SK-N-SH (cell line): Measurements from ENCODE around the gene HOXC5. TPM values are rescaled to one million over a fixed set of nuclear protein-coding genes. Genes with fewer than 3 reads are reported as not detected.

Experiments used
- CTCF ChIA-PET: fragments of 300-600, 350-600 bp; formaldehyde crosslinking; extraction: SDS; loops from one replicate; lab custom pipeline; 2021; lab: Yijun Ruan, JAX
- POLR2A ChIA-PET: fragments of 350-600 bp; sonication (Branson Sonifier 250); formaldehyde crosslinking; extraction: SDS; loops from one replicate; lab custom pipeline; 2020; ENCODE audit warnings: antibody characterized with exemption, inconsistent platforms; lab: Yijun Ruan, JAX
- DNase-seq: peaks from one replicate; pipeline ENCODE4 v3.0.0; 2012
- H2AFZ ChIP-seq: fragments of 200-600 bp; sonication (generic); 2 replicates; pipeline ENCODE4 v1.8.1; 2016; ENCODE audit warnings: antibody characterized with exemption, mild to moderate bottlenecking, low read depth
- H3F3A ChIP-seq: fragments of 200-600 bp; sonication (generic); replicated peaks from 2 replicates; pipeline ENCODE3; 2016; ENCODE audit warnings: antibody characterized with exemption, mild to moderate bottlenecking; ENCODE audit not compliant: insufficient read depth
- H3K27ac ChIP-seq, 2 experiments: fragments of 200-500 bp in 1 of 2; fragments of 200-600 bp in 1 of 2; sonication (Bioruptor generic) in 1 of 2; sonication (generic), shearing (Covaris generic) in 1 of 2; 2 replicates each; pipeline versions ENCODE4 v1.5.1 to v1.6.1; 2014 to 2016; ENCODE audit warnings: low read depth in 2 of 2, inconsistent platforms in 1 of 2, low read length in 1 of 2, mild to moderate bottlenecking in 1 of 2, mixed read lengths in 1 of 2
- H3K27me3 ChIP-seq: fragments of 200-600 bp; sonication (generic), shearing (Covaris generic); 2 replicates; pipeline ENCODE4 v1.6.1; 2016; ENCODE audit warnings: mixed run types; ENCODE audit not compliant: insufficient read depth
- H3K36me3 ChIP-seq, 2 experiments: fragments of 200-500 bp in 1 of 2; fragments of 200-600 bp in 1 of 2; sonication (Bioruptor generic) in 1 of 2; sonication (generic) in 1 of 2; replicated peaks in 1 of 2; 2 replicates each; pipeline versions ENCODE3 to v1.5.1; 2014 to 2016; ENCODE audit warnings: low read length in 1 of 2, mild to moderate bottlenecking in 1 of 2; ENCODE audit not compliant: insufficient read depth in 2 of 2, control insufficient read depth in 1 of 2
- H3K4me1 ChIP-seq, 2 experiments: fragments of 200-500 bp in 1 of 2; fragments of 200-600 bp in 1 of 2; sonication (Bioruptor generic) in 1 of 2; sonication (generic), shearing (Covaris generic) in 1 of 2; 2 replicates each; pipeline versions ENCODE4 v1.5.1 to v1.6.1; 2014 to 2016; ENCODE audit warnings: low read depth in 1 of 2, low read length in 1 of 2, mixed run types in 1 of 2; ENCODE audit not compliant: insufficient read depth in 2 of 2, control insufficient read depth in 1 of 2
- H3K4me2 ChIP-seq: fragments of 200-600 bp; sonication (generic), shearing (Covaris generic); 2 replicates; pipeline ENCODE4 v1.6.1; 2017; ENCODE audit warnings: mixed run types
- H3K4me3 ChIP-seq, 2 experiments: fragments of 200-500 bp in 1 of 2; fragments of 200-600 bp in 1 of 2; sonication (Bioruptor generic) in 1 of 2; sonication (generic), shearing (Covaris generic) in 1 of 2; 2 replicates each; pipeline versions ENCODE4 v1.5.1 to v1.8.1; 2014 to 2016; ENCODE audit warnings: low read depth in 2 of 2, inconsistent platforms in 1 of 2, low read length in 1 of 2, mild to moderate bottlenecking in 1 of 2, mixed read lengths in 1 of 2, moderate library complexity in 1 of 2
- H3K79me2 ChIP-seq: fragments of 200-600 bp; sonication (generic); 2 replicates; pipeline ENCODE4 v1.8.1; 2017; ENCODE audit warnings: mild to moderate bottlenecking; ENCODE audit not compliant: insufficient read depth
- H3K9ac ChIP-seq: fragments of 200-600 bp; sonication (generic); 2 replicates; pipeline ENCODE4 v1.6.1; 2017; ENCODE audit warnings: mixed run types
- H3K9me2 ChIP-seq: fragments of 200-600 bp; sonication (generic); 2 replicates; pipeline ENCODE4 v1.6.1; 2017; ENCODE audit warnings: mixed run types
- H3K9me3 ChIP-seq: fragments of 200-600 bp; sonication (generic); 2 replicates; pipeline ENCODE4 v1.6.1; 2017; ENCODE audit warnings: mixed run types, mild to moderate bottlenecking, moderate library complexity
- H4K20me1 ChIP-seq: fragments of 200-600 bp; sonication (generic); 2 replicates; pipeline ENCODE4 v1.6.1; 2017; ENCODE audit warnings: mild to moderate bottlenecking, mixed run types; ENCODE audit not compliant: insufficient read depth
- CHD2 ChIP-seq: fragments of 150-350 bp; IDR thresholded peaks from 2 replicates; pipeline ENCODE4 v1.6.1; 2018; ENCODE audit warnings: low read length; ENCODE audit not compliant: partially characterized antibody
- CTCF ChIP-seq: fragments of 200-600 bp; sonication (generic); IDR thresholded peaks from 2 replicates; pipeline ENCODE4 v1.6.1; 2017; ENCODE audit warnings: antibody characterized with exemption, mild to moderate bottlenecking, moderate library complexity
- ELF1 ChIP-seq: IDR thresholded peaks from 2 replicates; pipeline ENCODE4 v1.4.0; 2012
- EZH2phosphoT487 ChIP-seq: fragments of 200-600 bp; sonication (generic); IDR thresholded peaks from 2 replicates; pipeline ENCODE4 v1.6.1; 2017; ENCODE audit warnings: low read depth, mixed run types, mild to moderate bottlenecking, antibody characterized with exemption, moderate library complexity, borderline replicate concordance
- FOSL2 ChIP-seq: IDR thresholded peaks from 2 replicates; pipeline ENCODE4 v1.4.0; 2012; ENCODE audit warnings: low read depth, mild to moderate bottlenecking, moderate library complexity, borderline replicate concordance
- FOXM1 ChIP-seq: IDR thresholded peaks from 2 replicates; pipeline ENCODE4 v1.4.0; 2012; ENCODE audit warnings: low read depth, mild to moderate bottlenecking
- GATA2 ChIP-seq: sonication (generic); formaldehyde crosslinking; IDR thresholded peaks from 2 replicates; pipeline ENCODE4 v1.5.0; 2020; ENCODE audit warnings: mild to moderate bottlenecking, missing genetic modification reagents
- JUND ChIP-seq: IDR thresholded peaks from 2 replicates; pipeline ENCODE4 v1.4.0; 2012
- MAX ChIP-seq: IDR thresholded peaks from 2 replicates; pipeline ENCODE4 v1.4.0; 2012; ENCODE audit warnings: low read depth
- MXI1 ChIP-seq: IDR thresholded peaks from 2 replicates; pipeline ENCODE4 v1.6.1; 2012; ENCODE audit warnings: mild to moderate bottlenecking, low read depth, low read length, improper control_type of control experiment
- PBX3 ChIP-seq: IDR thresholded peaks from 2 replicates; pipeline ENCODE4; 2012
- TAF1 ChIP-seq: IDR thresholded peaks from 2 replicates; pipeline ENCODE4 v1.6.1; 2012; ENCODE audit warnings: low read depth, mild to moderate bottlenecking, low read length, moderate library complexity, borderline replicate concordance
- TCF12 ChIP-seq: IDR thresholded peaks from 2 replicates; pipeline ENCODE4 v1.4.0; 2012
- USF1 ChIP-seq: IDR thresholded peaks from 2 replicates; pipeline ENCODE4 v1.4.0; 2012; ENCODE audit warnings: low read depth, borderline replicate concordance
- YY1 ChIP-seq: IDR thresholded peaks from 2 replicates; pipeline ENCODE4 v1.4.0; 2012; ENCODE audit warnings: low read depth, mild to moderate bottlenecking
- WGBS: methylation state at CpG from one replicate; pipeline ENCODE4 v1.1.6; 2017; ENCODE audit warnings: low lambda C conversion rate; 5-methylcytosine and 5-hydroxymethylcytosine counted together
- polyA plus RNA-seq, 3 experiments: library from polyadenylated mRNA; depleted of rRNA; stranded (reverse); fragments of >200 nt; gene quantifications; 2 replicates each; pipeline ENCODE4 v1.2.3, GENCODE V29; 2012

The HOXC5 gene
- polyA plus RNA-seq, 1 of the 3 experiments (the other 2 are of a cell fraction), result 2.1 TPM

GRCh38 chr12:54040148-54040494 is 7.3 kb downstream of the HOXC5 start:
- H3K4me2 ChIP-seq, result no peak overlapping the region

DNA sequence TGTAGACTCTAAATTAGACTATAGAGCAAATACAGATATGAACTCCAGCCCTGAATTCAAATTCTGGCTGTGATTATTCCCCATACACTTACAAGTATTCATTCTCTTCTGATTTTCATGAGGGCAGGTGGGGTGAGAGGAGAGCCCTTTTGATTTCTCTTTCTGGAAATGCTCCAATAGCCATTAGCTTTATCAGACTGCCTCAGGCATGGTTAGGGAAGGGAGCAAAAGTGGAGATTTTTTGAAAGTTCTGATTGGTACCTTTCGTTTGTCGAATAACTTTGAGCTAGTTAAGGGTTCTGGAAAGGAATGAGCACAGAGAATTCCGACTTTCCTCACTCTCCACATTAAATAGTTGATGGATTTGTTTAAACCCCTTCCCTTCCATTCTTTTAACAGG is 7.8 kb downstream of the HOXC5 start:
- POLR2A ChIA-PET, result no interaction called here
- TF ChIP-seq PBX3 (no peak), TCF12 (no peak), MAX (no peak)
- H3K9me3 ChIP-seq, result no peaks in the 10 kb centered on the region
- no peaks in the 10 kb centered on the region for H3K36me3 ChIP-seq
- no peaks in the 10 kb centered on the region for H3K27me3 ChIP-seq
- no peaks in the 10 kb centered on the region for H3K9me2 ChIP-seq
- no peak for DNase-seq
- H3K4me2 ChIP-seq, result no peak overlapping the region
- peaks cover 4% of the 10 kb centered on the region for H3F3A ChIP-seq
- peaks cover 0 to 33% of the 10 kb centered on the region in 2 experiments; a peak in 1 of 4 replicates for H3K4me1 ChIP-seq
- no peaks in the 10 kb centered on the region for H3K79me2 ChIP-seq
- H4K20me1 ChIP-seq, result no peaks in the 10 kb centered on the region
- WGBS, result 72% methylated on average over 3 of the region's 3 CpGs
- CTCF ChIA-PET, result interaction anchor here (1.0 to 23.2 kb wide), 7 partner anchors 8 to 174 kb away, joined by 3 to 548 read pairs (median 8); partner anchors contain the start of genes HOXC4, HOXC5, HOXC6 and SMUG1
- no peak overlapping the region for H3K4me3 ChIP-seq
- no peak overlapping the region for H3K9ac ChIP-seq
- H3K27ac ChIP-seq, result no peak overlapping the region
- no peak overlapping the region for H2AFZ ChIP-seq

More at GRCh38 chr12:54040148-54040494, 7.3 kb downstream of the HOXC5 start:
- Histone ChIP-seq H3K27me3 (no peaks in the 10 kb centered on the region), H3K36me3 (no peaks in the 10 kb centered on the region), H2AFZ (no peak overlapping the region), H3K9me2 (no peaks in the 10 kb centered on the region), H3K4me1 (peaks cover 0 to 37% of the 10 kb centered on the region in 2 experiments; a peak in 1 of 4 replicates), H3F3A (peaks cover 4% of the 10 kb centered on the region), H3K4me3 (no peak overlapping the region), H3K9me3 (no peaks in the 10 kb centered on the region), H3K79me2 (no peaks in the 10 kb centered on the region), H3K9ac (no peak overlapping the region), H4K20me1 (no peaks in the 10 kb centered on the region), H3K27ac (no peak overlapping the region)
- WGBS, result 86% methylated on average over 4 of the region's 4 CpGs
- DNase-seq, result peak; percentile 70
- ChIA-PET POLR2A (interaction anchor here (1.3 kb wide), 1 partner anchor 13 kb away, joined by 4 read pairs; the partner anchor contains the start of gene HOXC4), CTCF (interaction anchor here (1.2 to 23.2 kb wide), 5 partner anchors 7 to 175 kb away, joined by 3 to 548 read pairs (median 9); partner anchors contain the start of genes HOXC5 and SMUG1)
- no peak for TF ChIP-seq FOXM1
- TF ChIP-seq TAF1, result no peak
- TF ChIP-seq USF1, result peak; percentile 77; the same call in 1 of the 2 replicates
- TF ChIP-seq CHD2, result no peak

GRCh38 chr12:54041097-54041690 is 8.3 kb downstream of the HOXC5 start:
- DNase-seq, result no peak
- H3K9me3 ChIP-seq, result no peaks in the 10 kb centered on the region
- no peaks in the 10 kb centered on the region for H4K20me1 ChIP-seq
- H3K27me3 ChIP-seq, result no peaks in the 10 kb centered on the region
- no peaks in the 10 kb centered on the region for H3K79me2 ChIP-seq
- H3K27ac ChIP-seq, result no peak overlapping the region
- no peak for TF ChIP-seq ELF1
- TF ChIP-seq FOSL2, result no peak
- no peak for TF ChIP-seq EZH2phosphoT487
- no peak for TF ChIP-seq GATA2 (CRISPR knock-in tag)
- no peak for TF ChIP-seq TCF12
- TF ChIP-seq JUND, result no peak
- TF ChIP-seq TAF1, result no peak
- TF ChIP-seq MXI1, result no peak
- TF ChIP-seq CHD2, result no peak
- TF ChIP-seq MAX, result no peak
- TF ChIP-seq CTCF, result no peak
- TF ChIP-seq YY1, result no peak
- TF ChIP-seq, all 33 proteins: peak for 0
- H3K9me2 ChIP-seq, result no peaks in the 10 kb centered on the region
- WGBS, result 48% methylated on average over 2 of the region's 2 CpGs
- peaks cover 0 to 27% of the 10 kb centered on the region in 2 experiments; a peak in 1 of 4 replicates for H3K4me1 ChIP-seq
- POLR2A ChIA-PET, result no interaction called here
- H3K9ac ChIP-seq, result no peak overlapping the region
- CTCF ChIA-PET, result interaction anchor here (0.7 to 23.2 kb wide), 7 partner anchors 8 to 173 kb away, joined by 3 to 548 read pairs (median 8); partner anchors contain the start of genes HOXC4, HOXC5, HOXC6 and SMUG1
- no peak overlapping the region for H3K4me2 ChIP-seq
- H3F3A ChIP-seq, result peaks cover 4% of the 10 kb centered on the region
- H3K4me3 ChIP-seq, result no peak overlapping the region
- no peaks in the 10 kb centered on the region for H3K36me3 ChIP-seq
- H2AFZ ChIP-seq, result no peak overlapping the region
